ENCODE measurements around the gene RHBDD3. TPM values are rescaled to one million over a fixed set of nuclear protein-coding genes. Genes with fewer than 3 reads are reported as not detected.

Gene RHBDD3
- total RNA-seq, 6 donors from 2014 or later, result 17.3 to 47.1 (median 27.9) TPM

DNA sequence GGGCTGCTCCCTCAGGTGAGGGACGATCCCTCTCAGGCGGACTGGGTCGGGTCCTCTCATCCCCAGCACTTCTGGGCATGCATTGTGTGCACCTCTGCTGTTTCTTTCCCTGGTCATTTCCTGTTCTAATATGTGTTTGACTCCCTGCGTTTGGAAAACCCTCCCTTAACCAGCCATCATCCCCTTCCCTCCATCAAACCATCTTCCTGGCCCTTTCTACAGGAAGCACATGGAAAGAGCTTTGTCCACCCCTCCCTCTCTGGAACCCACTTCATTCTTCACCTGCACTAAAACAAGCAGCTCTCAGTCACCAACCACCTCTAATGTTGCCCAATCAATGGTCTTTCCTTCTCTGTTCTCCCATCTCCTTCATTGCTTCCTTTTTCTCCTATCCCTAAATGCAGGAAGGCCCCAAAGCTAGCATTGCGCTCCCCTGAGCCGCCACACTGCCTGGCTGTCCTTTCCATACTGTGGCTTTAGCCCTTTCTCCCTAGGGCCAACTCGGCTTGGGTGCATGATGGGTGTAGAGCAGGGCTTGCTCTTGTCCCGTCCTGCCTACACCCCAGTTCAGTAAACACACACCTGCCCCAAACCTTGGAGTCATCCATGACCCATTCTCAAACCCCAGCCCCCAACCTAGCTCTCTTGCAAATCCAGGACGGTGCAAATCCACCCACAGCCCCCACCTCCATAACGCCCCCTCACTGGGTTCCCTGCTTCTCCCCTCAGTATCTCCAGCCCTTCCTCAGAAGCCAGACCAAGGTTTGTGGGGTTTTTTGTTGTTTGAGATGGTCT is 33.2 kb upstream of the RHBDD3 start:
- Histone ChIP-seq H3K9me3 (no peaks in the 10 kb centered on the region), H3K27ac (peak overlapping the region in 1 of 4 donors; percentile 17), H3K27me3 (no peaks in the 10 kb centered on the region), H3K36me3 (peaks cover 38 to 55% (median 54%) of the 10 kb centered on the region in 4 donors), H3K4me3 (no peak overlapping the region), H3K4me1 (peaks cover 10 to 21% (median 12%) of the 10 kb centered on the region in 4 donors)
- DNase-seq, result no peak
- WGBS, 2 donors, result 78 to 82% methylated on average over 10 of the region's 10 CpGs
- ATAC-seq (ENCODE audit: low FRiP score in 2 of 2), result no peak
- TF ChIP-seq EP300 (IDR thresholded peaks at IDR 0.05), result no peak

GRCh38 chr22:29300467-29300806 is 32.7 kb upstream of the RHBDD3 start:
- Histone ChIP-seq H3K4me1 (peaks cover 9 to 15% (median 10%) of the 10 kb centered on the region in 4 donors), H3K4me3 (no peak overlapping the region), H3K27ac (no peak overlapping the region), H3K36me3 (peaks cover 42 to 60% (median 60%) of the 10 kb centered on the region in 4 donors), H3K27me3 (no peaks in the 10 kb centered on the region), H3K9me3 (no peaks in the 10 kb centered on the region)
- WGBS, 2 donors, result 61 to 67% methylated on average over 4 of the region's 4 CpGs
- DNase-seq (no peak), ATAC-seq (ENCODE audit: low FRiP score in 2 of 2) (no peak)
- TF ChIP-seq, protein P1, sequence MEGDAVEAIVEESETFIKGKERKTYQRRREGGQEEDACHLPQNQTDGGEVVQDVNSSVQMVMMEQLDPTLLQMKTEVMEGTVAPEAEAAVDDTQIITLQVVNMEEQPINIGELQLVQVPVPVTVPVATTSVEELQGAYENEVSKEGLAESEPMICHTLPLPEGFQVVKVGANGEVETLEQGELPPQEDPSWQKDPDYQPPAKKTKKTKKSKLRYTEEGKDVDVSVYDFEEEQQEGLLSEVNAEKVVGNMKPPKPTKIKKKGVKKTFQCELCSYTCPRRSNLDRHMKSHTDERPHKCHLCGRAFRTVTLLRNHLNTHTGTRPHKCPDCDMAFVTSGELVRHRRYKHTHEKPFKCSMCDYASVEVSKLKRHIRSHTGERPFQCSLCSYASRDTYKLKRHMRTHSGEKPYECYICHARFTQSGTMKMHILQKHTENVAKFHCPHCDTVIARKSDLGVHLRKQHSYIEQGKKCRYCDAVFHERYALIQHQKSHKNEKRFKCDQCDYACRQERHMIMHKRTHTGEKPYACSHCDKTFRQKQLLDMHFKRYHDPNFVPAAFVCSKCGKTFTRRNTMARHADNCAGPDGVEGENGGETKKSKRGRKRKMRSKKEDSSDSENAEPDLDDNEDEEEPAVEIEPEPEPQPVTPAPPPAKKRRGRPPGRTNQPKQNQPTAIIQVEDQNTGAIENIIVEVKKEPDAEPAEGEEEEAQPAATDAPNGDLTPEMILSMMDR (IDR thresholded peaks at IDR 0.05), result no peak
- TF ChIP-seq EP300 (IDR thresholded peaks at IDR 0.05) (no peak), POLR2AphosphoS5 (IDR thresholded peaks at IDR 0.05) (no peak), POLR2A (IDR thresholded peaks at IDR 0.05) (no peak)

DNA sequence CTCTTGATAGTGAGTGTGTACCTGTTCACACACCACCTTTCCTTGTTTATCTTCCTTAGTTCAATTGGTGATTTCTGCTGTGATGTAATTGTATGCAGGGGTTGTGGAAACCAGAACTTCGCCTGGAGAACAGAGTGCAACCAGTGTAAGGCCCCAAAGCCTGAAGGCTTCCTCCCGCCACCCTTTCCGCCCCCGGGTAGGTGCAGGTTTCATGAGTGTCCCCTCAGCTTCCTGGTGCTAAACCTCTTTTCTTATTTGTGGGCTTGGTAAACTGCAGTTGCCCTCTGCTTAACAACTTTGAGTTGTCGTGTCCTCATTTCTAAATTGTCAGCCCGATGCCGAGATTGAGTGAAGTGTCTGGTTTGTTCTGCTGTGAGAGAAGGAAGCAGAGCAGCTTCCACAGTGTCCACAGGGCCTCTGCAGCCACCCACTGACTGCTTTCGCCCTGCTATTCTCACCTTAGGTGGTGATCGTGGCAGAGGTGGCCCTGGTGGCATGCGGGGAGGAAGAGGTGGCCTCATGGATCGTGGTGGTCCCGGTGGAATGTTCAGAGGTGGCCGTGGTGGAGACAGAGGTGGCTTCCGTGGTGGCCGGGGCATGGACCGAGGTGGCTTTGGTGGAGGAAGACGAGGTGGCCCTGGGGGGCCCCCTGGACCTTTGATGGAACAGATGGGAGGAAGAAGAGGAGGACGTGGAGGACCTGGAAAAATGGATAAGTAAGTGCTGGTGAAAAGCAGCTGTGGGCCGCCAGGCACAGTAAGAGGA is 31.5 kb upstream of the RHBDD3 start:
- H3K27me3 ChIP-seq, result no peaks in the 10 kb centered on the region
- WGBS, 2 donors, result 90 to 93% methylated on average over 19 of the region's 19 CpGs
- H3K36me3 ChIP-seq, result peaks cover 51 to 72% (median 71%) of the 10 kb centered on the region in 4 donors

DNA sequence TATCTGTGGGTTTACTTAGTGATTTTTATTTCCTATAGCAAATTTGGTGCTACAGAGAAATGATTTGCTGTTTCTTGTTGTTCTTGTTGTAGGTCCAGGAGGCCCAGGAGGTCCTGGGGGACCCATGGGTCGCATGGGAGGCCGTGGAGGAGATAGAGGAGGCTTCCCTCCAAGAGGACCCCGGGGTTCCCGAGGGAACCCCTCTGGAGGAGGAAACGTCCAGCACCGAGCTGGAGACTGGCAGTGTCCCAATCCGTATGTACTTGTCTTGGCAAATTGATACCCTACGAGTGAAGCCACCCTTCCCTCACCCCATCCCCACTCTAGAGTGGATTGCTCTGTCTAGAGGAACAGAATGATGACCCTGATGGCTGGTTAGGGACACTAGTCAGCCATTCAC is 30.9 kb upstream of the RHBDD3 start:
- peaks cover 9 to 14% (median 10%) of the 10 kb centered on the region in 4 donors for H3K4me1 ChIP-seq
- no peak for DNase-seq

More for the DNA sequence above, 31.5 kb upstream of the RHBDD3 start:
- DNase-seq (peak in 1 of 2 donors; percentile 55), ATAC-seq (ENCODE audit: low FRiP score in 2 of 2) (no peak)
- Histone ChIP-seq H3K4me3 (no peak overlapping the region), H3K9me3 (no peaks in the 10 kb centered on the region), H3K27ac (no peak overlapping the region), H3K4me1 (peaks cover 9 to 14% (median 10%) of the 10 kb centered on the region in 4 donors)
- TF ChIP-seq POLR2A (IDR thresholded peaks at IDR 0.05) (no peak), EP300 (IDR thresholded peaks at IDR 0.05) (no peak), POLR2AphosphoS5 (IDR thresholded peaks at IDR 0.05) (no peak)
- TF ChIP-seq, protein P1 (IDR thresholded peaks at IDR 0.05), result no peak

GRCh38 chr22:29292379-29292778 is 24.6 kb upstream of the RHBDD3 start:
- no peaks in the 10 kb centered on the region for H3K4me1 ChIP-seq
- no peak overlapping the region for H3K27ac ChIP-seq
- ATAC-seq (ENCODE audit: low FRiP score in 2 of 2) (no peak), DNase-seq (no peak)
- no peaks in the 10 kb centered on the region for H3K27me3 ChIP-seq
- no peaks in the 10 kb centered on the region for H3K9me3 ChIP-seq
- H3K4me3 ChIP-seq, result no peak overlapping the region
- peaks cover 62 to 100% (median 89%) of the 10 kb centered on the region in 4 donors for H3K36me3 ChIP-seq
- TF ChIP-seq EP300 (IDR thresholded peaks at IDR 0.05), result no peak
- no peak for TF ChIP-seq POLR2AphosphoS5 (IDR thresholded peaks at IDR 0.05)
- TF ChIP-seq, protein P1 (IDR thresholded peaks at IDR 0.05), result no peak
- no peak for TF ChIP-seq POLR2A (IDR thresholded peaks at IDR 0.05)

More for the DNA sequence above, 30.9 kb upstream of the RHBDD3 start:
- 83 to 89% methylated on average over 7 to 8 of the region's 8 CpGs for WGBS, 2 donors
- no peaks in the 10 kb centered on the region for H3K27me3 ChIP-seq
- no peak for ATAC-seq (ENCODE audit: low FRiP score in 2 of 2)
- TF ChIP-seq POLR2AphosphoS5 (IDR thresholded peaks at IDR 0.05) (no peak), POLR2A (IDR thresholded peaks at IDR 0.05) (no peak), EP300 (IDR thresholded peaks at IDR 0.05) (no peak)
- TF ChIP-seq, protein P1 (IDR thresholded peaks at IDR 0.05), result no peak
- H3K4me3 ChIP-seq, result no peak overlapping the region
- H3K36me3 ChIP-seq, result peaks cover 57 to 78% (median 78%) of the 10 kb centered on the region in 4 donors
- H3K27ac ChIP-seq, result no peak overlapping the region
- H3K9me3 ChIP-seq, result no peaks in the 10 kb centered on the region
